Measurements from ENCODE around the gene REEP1.

REEP1 gene

DNA sequence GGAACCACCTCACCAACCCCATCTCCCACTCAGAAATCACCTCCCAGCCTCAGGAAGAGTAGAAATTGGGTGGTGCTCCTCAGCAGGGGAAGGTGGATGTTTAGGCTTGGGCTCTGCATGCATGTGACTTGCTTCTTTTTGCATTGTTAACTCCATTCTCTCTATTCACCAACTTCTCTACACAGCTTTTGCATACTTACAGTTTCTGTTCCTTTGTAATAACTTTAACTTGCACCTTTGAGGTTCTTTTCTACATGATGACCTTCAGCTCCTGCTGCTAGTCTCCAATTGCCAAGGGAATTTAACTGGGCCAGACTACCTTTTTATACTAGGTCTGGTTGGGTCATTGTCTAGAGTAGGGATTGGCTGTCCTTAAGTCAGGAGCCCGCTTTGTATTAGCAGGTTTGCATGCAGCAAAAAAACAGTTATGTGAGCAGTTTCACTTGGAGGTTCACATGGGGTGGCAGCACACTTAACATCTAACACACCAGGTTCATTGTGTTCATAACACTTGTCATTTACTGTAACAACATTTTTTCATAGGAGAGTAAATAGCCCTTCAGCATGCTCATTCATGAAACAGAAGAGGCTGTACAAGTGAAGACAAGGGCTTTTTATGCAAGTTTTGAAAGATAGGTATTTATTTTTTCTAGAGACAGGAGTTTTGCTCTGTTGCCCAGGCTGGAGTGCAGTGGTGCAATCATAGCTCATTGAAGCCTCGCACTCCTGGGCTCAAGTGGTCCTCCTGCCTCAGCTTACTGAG, 126.2 kb downstream of the REEP1 start:
- peaks cover 52 to 81% of the 10 kb centered on the region in 2 experiments for H3K36me3 ChIP-seq (ENCODE audit: control insufficient read depth in 2 of 2, insufficient read depth in 1 of 2, low read length in 2 of 2)
- H3K4me1 ChIP-seq (ENCODE audit: control insufficient read depth, insufficient read depth, low read length), result peaks cover 2% of the 10 kb centered on the region; the same call in 1 of the 2 replicates
- ChIA-PET POLR2A (no interaction called here), CTCF (interaction anchor here (0.6 kb wide), 1 partner anchor 10 kb away, joined by 3 read pairs; no protein-coding TSS in a partner anchor)
- no peak overlapping the region for H3K27ac ChIP-seq (ENCODE audit: extremely low read depth, low read depth, low read length)
- no peak overlapping the region for H3K4me3 ChIP-seq (ENCODE audit: low read depth, low read length)
- TF ChIP-seq ZNF10 (tag by site-specific recombination; IDR thresholded peaks at IDR 0.05) (peak; percentile 72; the same call in 1 of the 2 replicates), ZFP3 (tag by site-specific recombination; IDR thresholded peaks at IDR 0.05; ENCODE audit: low read depth) (no peak)
- H3K9me3 ChIP-seq (ENCODE audit: control insufficient read depth, insufficient read depth, low read depth, low read length), result no peaks in the 10 kb centered on the region

- H3K27ac ChIP-seq (ENCODE audit: extremely low read depth, low read depth, low read length), result no peak overlapping the region
- H3K4me3 ChIP-seq (ENCODE audit: low read depth, low read length), result no peak overlapping the region
- ChIA-PET POLR2A (interaction anchor here (1.8 kb wide), 1 partner anchor 10 kb away, joined by 5 read pairs; the partner anchor contains the start of gene IMMT), CTCF (interaction anchor here (0.7 to 2.6 kb wide), 2 partner anchors 16 to 167 kb away, joined by 3 to 15 read pairs; no protein-coding TSS in a partner anchor)
- no peak for TF ChIP-seq HOXC10 (CRISPR knock-in tag; IDR thresholded peaks at IDR 0.05)
- no peak for TF ChIP-seq ZNF600 (tag by site-specific recombination; IDR thresholded peaks at IDR 0.05)
- TF ChIP-seq KLF7 (tag by site-specific recombination; IDR thresholded peaks at IDR 0.05; ENCODE audit: borderline replicate concordance), result no peak
- H3K4me1 ChIP-seq (ENCODE audit: control insufficient read depth, insufficient read depth, low read length), result no peaks in the 10 kb centered on the region
- peaks cover 27 to 46% of the 10 kb centered on the region in 2 experiments for H3K36me3 ChIP-seq (ENCODE audit: control insufficient read depth in 2 of 2, insufficient read depth in 1 of 2, low read length in 2 of 2)
- H3K9me3 ChIP-seq (ENCODE audit: control insufficient read depth, insufficient read depth, low read depth, low read length), result no peaks in the 10 kb centered on the region
Observed at GRCh38 chr2:86204458-86204857, 133.0 kb downstream of the REEP1 start.

DNA sequence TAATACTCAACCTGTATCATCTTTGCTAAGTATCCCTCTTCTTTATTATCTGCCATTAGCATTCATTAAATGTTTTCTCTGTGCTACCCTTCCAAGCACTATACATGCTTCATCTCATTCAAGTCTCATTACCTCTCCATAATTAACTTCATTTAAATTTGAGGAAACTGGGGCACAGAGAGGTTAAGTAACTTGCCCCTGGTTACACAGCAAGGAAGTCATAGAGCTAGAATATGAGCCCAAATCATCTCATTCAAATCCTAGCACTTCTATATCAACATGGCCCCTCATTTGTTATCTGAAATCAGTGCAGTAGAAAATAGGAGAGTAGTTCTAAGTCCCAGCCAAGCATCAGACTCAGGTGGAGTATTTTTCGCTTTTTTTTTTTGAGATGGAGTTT, 133.8 kb downstream of the REEP1 start:
- CTCF ChIA-PET, result interaction anchor here (0.7 to 2.6 kb wide), 2 partner anchors 17 to 237 kb away, joined by 3 to 15 read pairs; no protein-coding TSS in a partner anchor

GRCh38 chr2:86202702-86203101, 134.7 kb downstream of the REEP1 start:
- CTCF ChIA-PET, result interaction anchor here (1.0 to 2.6 kb wide), 2 partner anchors 18 to 165 kb away, joined by 3 to 15 read pairs; no protein-coding TSS in a partner anchor
- Histone ChIP-seq H3K27ac (ENCODE audit: extremely low read depth, low read depth, low read length) (no peak overlapping the region), H3K4me1 (ENCODE audit: control insufficient read depth, insufficient read depth, low read length) (no peaks in the 10 kb centered on the region), H3K4me3 (ENCODE audit: low read depth, low read length) (no peak overlapping the region), H3K9me3 (ENCODE audit: control insufficient read depth, insufficient read depth, low read depth, low read length) (no peaks in the 10 kb centered on the region), H3K36me3 (ENCODE audit: control insufficient read depth in 2 of 2, insufficient read depth in 1 of 2, low read length in 2 of 2) (peaks cover 10 to 28% of the 10 kb centered on the region in 2 experiments)
- POLR2A ChIA-PET, result interaction anchor here (1.5 kb wide), 1 partner anchor 13 kb away, joined by 7 read pairs; no protein-coding TSS in a partner anchor
- TF ChIP-seq OVOL3 (tag by site-specific recombination; IDR thresholded peaks at IDR 0.05) (no peak), ZNF2 (tag by site-specific recombination; IDR thresholded peaks at IDR 0.05) (no peak), ZNF654 (tag by site-specific recombination; IDR thresholded peaks at IDR 0.05; ENCODE audit: low read depth) (no peak), ZNF132 (tag by site-specific recombination; IDR thresholded peaks at IDR 0.05; ENCODE audit: borderline replicate concordance) (no peak), ZSCAN30 (tag by site-specific recombination; IDR thresholded peaks at IDR 0.05) (no peak), BCL11A (tag by site-specific recombination; IDR thresholded peaks at IDR 0.05; ENCODE audit: low read depth) (no peak), ZNF664 (tag by site-specific recombination; IDR thresholded peaks at IDR 0.05) (no peak), ZNF670 (tag by site-specific recombination; IDR thresholded peaks at IDR 0.05; ENCODE audit: low read depth) (no peak), ZNF19 (tag by site-specific recombination; IDR thresholded peaks at IDR 0.05; ENCODE audit: low read depth) (no peak), ZBTB1 (tag by site-specific recombination; IDR thresholded peaks at IDR 0.05) (no peak), SP2 (tag by site-specific recombination; IDR thresholded peaks at IDR 0.05) (no peak)
- TF ChIP-seq, protein P1, sequence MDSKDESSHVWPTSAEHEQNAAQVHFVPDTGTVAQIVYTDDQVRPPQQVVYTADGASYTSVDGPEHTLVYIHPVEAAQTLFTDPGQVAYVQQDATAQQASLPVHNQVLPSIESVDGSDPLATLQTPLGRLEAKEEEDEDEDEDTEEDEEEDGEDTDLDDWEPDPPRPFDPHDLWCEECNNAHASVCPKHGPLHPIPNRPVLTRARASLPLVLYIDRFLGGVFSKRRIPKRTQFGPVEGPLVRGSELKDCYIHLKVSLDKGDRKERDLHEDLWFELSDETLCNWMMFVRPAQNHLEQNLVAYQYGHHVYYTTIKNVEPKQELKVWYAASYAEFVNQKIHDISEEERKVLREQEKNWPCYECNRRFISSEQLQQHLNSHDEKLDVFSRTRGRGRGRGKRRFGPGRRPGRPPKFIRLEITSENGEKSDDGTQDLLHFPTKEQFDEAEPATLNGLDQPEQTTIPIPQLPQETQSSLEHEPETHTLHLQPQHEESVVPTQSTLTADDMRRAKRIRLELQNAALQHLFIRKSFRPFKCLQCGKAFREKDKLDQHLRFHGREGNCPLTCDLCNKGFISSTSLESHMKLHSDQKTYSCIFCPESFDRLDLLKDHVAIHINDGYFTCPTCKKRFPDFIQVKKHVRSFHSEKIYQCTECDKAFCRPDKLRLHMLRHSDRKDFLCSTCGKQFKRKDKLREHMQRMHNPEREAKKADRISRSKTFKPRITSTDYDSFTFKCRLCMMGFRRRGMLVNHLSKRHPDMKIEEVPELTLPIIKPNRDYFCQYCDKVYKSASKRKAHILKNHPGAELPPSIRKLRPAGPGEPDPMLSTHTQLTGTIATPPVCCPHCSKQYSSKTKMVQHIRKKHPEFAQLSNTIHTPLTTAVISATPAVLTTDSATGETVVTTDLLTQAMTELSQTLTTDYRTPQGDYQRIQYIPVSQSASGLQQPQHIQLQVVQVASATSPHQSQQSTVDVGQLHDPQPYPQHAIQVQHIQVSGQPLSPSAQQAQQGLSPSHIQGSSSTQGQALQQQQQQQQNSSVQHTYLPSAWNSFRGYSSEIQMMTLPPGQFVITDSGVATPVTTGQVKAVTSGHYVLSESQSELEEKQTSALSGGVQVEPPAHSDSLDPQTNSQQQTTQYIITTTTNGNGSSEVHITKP (tag by site-specific recombination; IDR thresholded peaks at IDR 0.05), result no peak

More for the DNA sequence above, 133.8 kb downstream of the REEP1 start:
- Histone ChIP-seq H3K36me3 (ENCODE audit: control insufficient read depth in 2 of 2, insufficient read depth in 1 of 2, low read length in 2 of 2) (peaks cover 18 to 37% of the 10 kb centered on the region in 2 experiments), H3K27ac (ENCODE audit: extremely low read depth, low read depth, low read length) (no peak overlapping the region), H3K4me3 (ENCODE audit: low read depth, low read length) (no peak overlapping the region), H3K9me3 (ENCODE audit: control insufficient read depth, insufficient read depth, low read depth, low read length) (no peaks in the 10 kb centered on the region), H3K4me1 (ENCODE audit: control insufficient read depth, insufficient read depth, low read length) (no peaks in the 10 kb centered on the region)
- TF ChIP-seq ZFP3 (tag by site-specific recombination; IDR thresholded peaks at IDR 0.05; ENCODE audit: low read depth) (no peak), ZNF768 (tag by site-specific recombination; IDR thresholded peaks at IDR 0.05) (0 out of 2 replicates have a peak, but pooled peaks have one; percentile 36)
- POLR2A ChIA-PET, result interaction anchor here (1.5 to 1.8 kb wide), 2 partner anchors 9 to 12 kb away, joined by 5 to 7 read pairs; partner anchors contain the start of gene IMMT

Measured in HEK293 (cell line).